H9 (cell line): ENCODE results near the gene IMPACT. TPM values are rescaled to one million over a fixed set of nuclear protein-coding genes. Genes with fewer than 3 reads are reported as not detected.

Experiments
- DNase-seq: peaks from one replicate; pipeline ENCODE4 v3.0.0-alpha.2; 2017
- H2AFZ ChIP-seq: one replicate; pipeline ENCODE4 v1.6.1; 2013; ENCODE audit warnings: mild to moderate bottlenecking, low read length, control low read depth, moderate library complexity
- H2AK5ac ChIP-seq: 2 replicates; pipeline ENCODE4 v1.6.1; 2013; ENCODE audit warnings: low read length, control low read depth, mixed read lengths; ENCODE audit not compliant: insufficient read length
- H2BK120ac ChIP-seq: one replicate; pipeline ENCODE4 v1.6.1; 2013; ENCODE audit warnings: low read depth, mild to moderate bottlenecking, low read length, control low read depth, inconsistent platforms; ENCODE audit not compliant: poor library complexity, severe bottlenecking
- H2BK12ac ChIP-seq: 2 replicates; pipeline ENCODE4 v1.6.1; 2013; ENCODE audit warnings: low read length, control low read depth, mixed read lengths, low read depth; ENCODE audit not compliant: insufficient read length
- H2BK15ac ChIP-seq: 2 replicates; pipeline ENCODE4 v1.6.1; 2013; ENCODE audit warnings: low read depth, low read length, control low read depth
- H2BK20ac ChIP-seq: one replicate; pipeline ENCODE4 v1.6.1; 2013; ENCODE audit warnings: low read depth, mild to moderate bottlenecking, low read length, control low read depth, inconsistent platforms; ENCODE audit not compliant: poor library complexity, severe bottlenecking
- H2BK5ac ChIP-seq: 2 replicates; pipeline ENCODE4 v1.6.1; 2013; ENCODE audit warnings: low read length, control low read depth, mixed read lengths; ENCODE audit not compliant: insufficient read length
- H3K14ac ChIP-seq: 2 replicates; pipeline ENCODE4 v1.6.1; 2013; ENCODE audit warnings: low read length, control low read depth; ENCODE audit not compliant: insufficient read depth
- H3K18ac ChIP-seq: 2 replicates; pipeline ENCODE4 v1.6.1; 2013; ENCODE audit warnings: low read depth, mild to moderate bottlenecking, mixed read lengths, low read length, control low read depth; ENCODE audit not compliant: insufficient read length
- H3K23ac ChIP-seq: 2 replicates; pipeline ENCODE4 v1.6.1; 2013; ENCODE audit warnings: low read length, control low read depth, mixed read lengths, low read depth; ENCODE audit not compliant: insufficient read length
- H3K23me2 ChIP-seq: 2 replicates; pipeline ENCODE4 v1.6.1; 2013; ENCODE audit warnings: low read depth, mild to moderate bottlenecking, mixed read lengths, low read length, control low read depth; ENCODE audit not compliant: insufficient read length, poor library complexity, severe bottlenecking
- H3K27ac ChIP-seq: 2 replicates; pipeline ENCODE4 v1.5.1; 2013; ENCODE audit warnings: low read length, control low read depth, mixed read lengths, low read depth; ENCODE audit not compliant: insufficient read length
- H3K27me3 ChIP-seq: 2 replicates; pipeline ENCODE4 v1.6.1; 2013; ENCODE audit warnings: low read length, control low read depth, inconsistent platforms; ENCODE audit not compliant: insufficient read depth
- H3K4ac ChIP-seq: 2 replicates; pipeline ENCODE4 v1.6.1; 2013; ENCODE audit warnings: low read depth, mild to moderate bottlenecking, control low read depth, inconsistent platforms, low read length, moderate library complexity
- H3K4me1 ChIP-seq: 2 replicates; pipeline ENCODE4 v1.6.1; 2013; ENCODE audit warnings: low read length, control low read depth, inconsistent platforms; ENCODE audit not compliant: insufficient read depth
- H3K4me2 ChIP-seq: 2 replicates; pipeline ENCODE4 v1.6.1; 2013; ENCODE audit warnings: low read length, control low read depth, mixed read lengths; ENCODE audit not compliant: insufficient read length, insufficient read depth
- H3K56ac ChIP-seq: 2 replicates; pipeline ENCODE4 v1.6.1; 2013; ENCODE audit warnings: low read depth, mild to moderate bottlenecking, mixed read lengths, low read length, control low read depth; ENCODE audit not compliant: insufficient read length
- H3K79me1 ChIP-seq: 2 replicates; pipeline ENCODE4 v1.6.1; 2013; ENCODE audit warnings: low read depth, mild to moderate bottlenecking, moderate library complexity, low read length, control low read depth, inconsistent platforms; ENCODE audit not compliant: insufficient read depth, poor library complexity, severe bottlenecking
- H3K79me2 ChIP-seq: 2 replicates; pipeline ENCODE4 v1.6.1; 2013; ENCODE audit warnings: low read length, control low read depth, inconsistent platforms; ENCODE audit not compliant: insufficient read depth
- H3K9ac ChIP-seq: 2 replicates; pipeline ENCODE4 v1.6.1; 2013; ENCODE audit warnings: low read length, control low read depth, mixed read lengths; ENCODE audit not compliant: insufficient read length; ENCODE audit errors: extremely low read depth
- H3K9me3 ChIP-seq: one replicate; pipeline ENCODE4 v1.6.1; 2013; ENCODE audit warnings: low read depth, low read length, inconsistent platforms; ENCODE audit not compliant: control insufficient read depth
- H3T11ph ChIP-seq: one replicate; pipeline ENCODE4 v1.6.1; 2013; ENCODE audit warnings: mild to moderate bottlenecking, low read length, control low read depth, inconsistent platforms
- H4K20me1 ChIP-seq: one replicate; pipeline ENCODE4 v1.6.1; 2013; ENCODE audit not compliant: control insufficient read depth, insufficient read length, insufficient read depth
- H4K5ac ChIP-seq: 2 replicates; pipeline ENCODE4 v1.6.1; 2013; ENCODE audit warnings: low read depth, mild to moderate bottlenecking, mixed read lengths, low read length, control low read depth; ENCODE audit not compliant: insufficient read length
- H4K8ac ChIP-seq: replicated peaks from 2 replicates; pipeline ENCODE4 v1.6.1; 2013; ENCODE audit warnings: low read length, control low read depth, mixed read lengths, low read depth; ENCODE audit not compliant: insufficient read length
- H4K91ac ChIP-seq: 2 replicates; pipeline ENCODE4 v1.6.1; 2013; ENCODE audit warnings: low read depth, mild to moderate bottlenecking, moderate library complexity, mixed read lengths, low read length, control low read depth; ENCODE audit not compliant: insufficient read length
- H3K27ac Mint-ChIP-seq, 3 experiments: 2 replicates in 2 of 3; 3 replicates in 1 of 3; pipeline ENCODE4 v1.8.0; 2020 to 2021; ENCODE audit warnings: mixed read lengths in 3 of 3, mild to moderate bottlenecking in 1 of 3, moderate library complexity in 1 of 3
- H3K27me3 Mint-ChIP-seq: 2 replicates; pipeline ENCODE4 v1.8.0; 2021; ENCODE audit warnings: low read depth, mild to moderate bottlenecking, moderate library complexity, mixed read lengths
- H3K36me3 Mint-ChIP-seq, 3 experiments: 2 replicates in 2 of 3; 3 replicates in 1 of 3; pipeline ENCODE4 v1.8.0; 2020 to 2021; ENCODE audit warnings: low read depth in 3 of 3, mixed read lengths in 3 of 3; ENCODE audit not compliant: insufficient read depth in 1 of 3
- H3K4me1 Mint-ChIP-seq, 2 experiments: 2 replicates each; pipeline ENCODE4 v1.8.0; 2020; ENCODE audit warnings: mixed read lengths in 2 of 2
- H3K4me3 Mint-ChIP-seq, 2 experiments: 2 replicates in 1 of 2; 3 replicates in 1 of 2; pipeline ENCODE4 v1.8.0; 2020 to 2021; ENCODE audit warnings: mild to moderate bottlenecking in 2 of 2, mixed read lengths in 2 of 2, moderate library complexity in 1 of 2
- H3K9me3 Mint-ChIP-seq, 2 experiments: 2 replicates in 1 of 2; 3 replicates in 1 of 2; pipeline ENCODE4 v1.8.0; 2020; ENCODE audit warnings: mild to moderate bottlenecking in 2 of 2, mixed read lengths in 2 of 2, moderate library complexity in 1 of 2
- CTCF ChIP-seq: fragments of 200-600 bp; sonication (generic); conservative IDR thresholded peaks from 3 replicates; pipeline ENCODE4 v1.8.0; 2021; ENCODE audit warnings: antibody characterized with exemption, mild to moderate bottlenecking
- WGBS: extraction: QIAGEN DNeasy Blood & Tissue Kit; methylation state at CpG from one replicate; pipeline ENCODE4 v1.1.7; 2013; ENCODE audit warnings: missing lambda C conversion rate, low lambda C conversion rate, mixed read lengths; ENCODE audit not compliant: insufficient read length; ENCODE audit errors: extremely low coverage; 5-methylcytosine and 5-hydroxymethylcytosine counted together
- total RNA-seq: library from RNA; stranded (reverse); gene quantifications from 2 replicates; pipeline ENCODE4 v1.2.1, GENCODE V29; 2021

Gene IMPACT
- total RNA-seq, 1 experiment from 2014 or later: 41.9 TPM

GRCh38 chr18:24413148-24413547, 13.3 kb upstream of the IMPACT start:
- no peak overlapping the region for H3K4ac ChIP-seq
- no peaks in the 10 kb centered on the region for H3K4me1 ChIP-seq
- H3K79me1 ChIP-seq: no peaks in the 10 kb centered on the region
- no peaks in the 10 kb centered on the region for H3K36me3 Mint-ChIP-seq
- no peaks in the 10 kb centered on the region; the same call in 1 of the 2 replicates for H3K27me3 ChIP-seq
- H3K9me3 Mint-ChIP-seq: no peaks in the 10 kb centered on the region
- H4K8ac ChIP-seq: no peak overlapping the region
- no peak overlapping the region for H2AFZ ChIP-seq
- peak overlapping the region in 1 of 3 experiments; percentile 42; a peak in 2 of 7 replicates for H3K27ac Mint-ChIP-seq
- H4K91ac ChIP-seq: no peak overlapping the region
- H3K23ac ChIP-seq: no peak overlapping the region
- no peak overlapping the region for H2BK12ac ChIP-seq
- H3K9me3 ChIP-seq: no peaks in the 10 kb centered on the region
- no peaks in the 10 kb centered on the region for H3K23me2 ChIP-seq
- H3K4me2 ChIP-seq: no peak overlapping the region
- no peaks in the 10 kb centered on the region for H4K20me1 ChIP-seq
- WGBS: no CpG with 5 or more reads among the region's 2 CpGs
- H2BK120ac ChIP-seq: no peak overlapping the region
- no peak overlapping the region for H3K14ac ChIP-seq
- H3K4me1 Mint-ChIP-seq: peaks cover 12 to 20% of the 10 kb centered on the region in 2 experiments
- H4K5ac ChIP-seq: no peak overlapping the region
- peak; percentile 56 for DNase-seq
- no peak overlapping the region for H2AK5ac ChIP-seq
- H3K27me3 Mint-ChIP-seq: peaks cover 3% of the 10 kb centered on the region; the same call in 1 of the 2 replicates
- no peak overlapping the region for H3K56ac ChIP-seq
- H3K79me2 ChIP-seq: no peaks in the 10 kb centered on the region
- no peak overlapping the region for H3K4me3 Mint-ChIP-seq
- H2BK20ac ChIP-seq: no peak overlapping the region
- peak; percentile 66 for TF ChIP-seq CTCF
- H3K27ac ChIP-seq: no peak overlapping the region
- no peak overlapping the region for H3K18ac ChIP-seq
- H3T11ph ChIP-seq: no peak overlapping the region
- no peak overlapping the region for H2BK5ac ChIP-seq
- H3K9ac ChIP-seq: no peak overlapping the region
- H2BK15ac ChIP-seq: no peak overlapping the region
